Duodenal mucosa (tissue), 2 donors: ENCODE data around the gene CDC42BPA.

ENCODE experiments used
- H3K27ac ChIP-seq: one replicate; pipeline ENCODE4 v1.7.0; 2013; ENCODE audit warnings: low read depth, low read length
- H3K27me3 ChIP-seq, 2 donors: one replicate each; pipeline ENCODE4 v1.7.0; 2013; ENCODE audit warnings: low read length in 2 of 2, control low read depth in 1 of 2; ENCODE audit not compliant: insufficient read depth in 2 of 2, control insufficient read depth in 1 of 2
- H3K36me3 ChIP-seq, 2 donors: one replicate each; pipeline ENCODE4 v1.7.0; 2013; ENCODE audit warnings: low read length in 2 of 2, control low read depth in 1 of 2; ENCODE audit not compliant: insufficient read depth in 2 of 2, control insufficient read depth in 1 of 2
- H3K4me1 ChIP-seq, 2 donors: one replicate each; pipeline ENCODE4 v1.7.0; 2013; ENCODE audit warnings: low read length in 2 of 2, control low read depth in 1 of 2; ENCODE audit not compliant: insufficient read depth in 2 of 2, control insufficient read depth in 1 of 2
- H3K4me3 ChIP-seq, 2 donors: one replicate each; pipeline ENCODE4 v1.7.0; 2013; ENCODE audit warnings: low read length in 2 of 2, low read depth in 1 of 2
- H3K9ac ChIP-seq, 2 donors: one replicate each; pipeline ENCODE4 v1.7.0; 2013; ENCODE audit warnings: low read length in 2 of 2, low read depth in 1 of 2
- H3K9me3 ChIP-seq, 2 donors: one replicate each; pipeline ENCODE4 v1.7.0; 2013; ENCODE audit warnings: low read length in 2 of 2, control low read depth in 1 of 2; ENCODE audit not compliant: control insufficient read depth in 1 of 2

Gene CDC42BPA

DNA sequence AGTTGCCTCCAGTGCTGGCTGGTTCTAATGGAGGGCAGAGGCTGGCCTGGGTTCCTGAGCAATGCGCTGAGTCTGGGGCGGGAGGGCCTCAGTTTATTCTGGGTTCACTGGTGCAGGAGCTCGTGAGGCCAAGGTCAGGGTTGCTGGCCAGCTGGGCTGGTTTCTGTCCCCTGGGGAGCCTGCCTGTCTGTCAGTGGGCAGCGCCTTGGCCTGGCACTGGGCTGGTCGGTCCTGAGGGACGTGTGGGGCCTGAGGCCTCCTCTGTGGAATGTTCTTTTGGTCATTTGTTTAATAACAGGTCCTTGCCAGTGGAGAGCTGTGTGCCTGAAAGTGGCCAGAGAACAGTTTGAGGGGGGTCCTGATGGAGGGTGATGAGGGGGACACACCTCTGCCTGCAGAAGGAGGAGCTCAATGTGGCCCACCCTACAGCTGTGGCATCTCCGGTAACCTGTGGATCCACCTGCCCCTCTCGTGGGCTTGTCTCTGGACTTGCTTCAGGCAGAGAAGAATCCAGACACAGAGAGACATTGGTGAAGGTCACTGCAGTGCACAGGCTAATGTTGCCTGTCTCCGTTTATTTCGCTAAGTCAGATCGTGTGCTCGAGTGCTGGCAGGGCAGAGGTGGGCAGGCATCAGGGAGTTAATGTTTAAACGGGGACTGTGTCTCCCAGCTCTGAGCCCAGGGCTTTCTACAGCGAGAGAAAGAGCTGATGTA is 343.6 kb downstream of the CDC42BPA start:
- H3K36me3 ChIP-seq: peaks cover 8 to 48% of the 10 kb centered on the region in 2 donors
- H3K27me3 ChIP-seq: no peaks in the 10 kb centered on the region
- peak overlapping the region; percentile 82 for H3K27ac ChIP-seq
- peaks cover 14 to 22% of the 10 kb centered on the region in 2 donors for H3K4me1 ChIP-seq
- no peak overlapping the region for H3K4me3 ChIP-seq
- H3K9ac ChIP-seq: no peak overlapping the region
- peaks cover 0 to 5% of the 10 kb centered on the region in 2 donors for H3K9me3 ChIP-seq

DNA sequence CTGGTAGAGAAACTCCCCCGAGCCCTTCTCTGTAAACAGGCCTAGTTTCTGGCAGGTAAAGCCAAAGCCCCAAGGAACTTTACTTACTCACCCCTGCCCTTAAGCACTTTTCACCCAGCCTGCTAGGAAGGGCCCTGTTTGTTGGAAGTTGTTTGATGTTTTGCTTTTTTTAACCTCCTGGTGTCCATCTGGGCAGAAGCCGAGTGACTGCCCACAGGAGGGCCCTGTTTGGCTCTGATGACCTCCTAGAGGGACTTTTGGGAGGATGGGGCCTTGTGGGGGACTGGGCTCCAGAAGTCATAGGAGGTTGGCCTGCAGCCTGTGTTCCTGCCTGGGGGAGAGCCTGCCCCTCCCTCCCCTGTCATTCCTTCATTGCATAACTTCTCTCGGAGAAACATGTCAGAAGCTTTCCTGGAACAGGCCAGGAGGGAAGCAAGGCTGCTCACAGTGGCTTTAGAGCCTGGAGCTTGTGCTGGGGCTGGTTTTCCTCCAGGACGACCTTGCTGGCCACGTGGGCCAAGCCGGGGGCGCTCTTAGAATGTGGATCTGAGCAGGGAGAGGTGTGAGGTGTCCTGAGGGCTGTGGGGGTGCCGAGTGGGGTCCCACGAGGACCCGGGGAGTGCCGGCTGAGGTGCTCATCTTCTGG is 344.3 kb downstream of the CDC42BPA start:
- peak overlapping the region; percentile 82 for H3K27ac ChIP-seq
- H3K9me3 ChIP-seq: peaks cover 0 to 5% of the 10 kb centered on the region in 2 donors
- no peaks in the 10 kb centered on the region for H3K27me3 ChIP-seq
- H3K4me1 ChIP-seq: peaks cover 14 to 22% of the 10 kb centered on the region in 2 donors
- no peak overlapping the region for H3K4me3 ChIP-seq
- no peak overlapping the region for H3K9ac ChIP-seq
- peaks cover 8 to 51% of the 10 kb centered on the region in 2 donors for H3K36me3 ChIP-seq

DNA sequence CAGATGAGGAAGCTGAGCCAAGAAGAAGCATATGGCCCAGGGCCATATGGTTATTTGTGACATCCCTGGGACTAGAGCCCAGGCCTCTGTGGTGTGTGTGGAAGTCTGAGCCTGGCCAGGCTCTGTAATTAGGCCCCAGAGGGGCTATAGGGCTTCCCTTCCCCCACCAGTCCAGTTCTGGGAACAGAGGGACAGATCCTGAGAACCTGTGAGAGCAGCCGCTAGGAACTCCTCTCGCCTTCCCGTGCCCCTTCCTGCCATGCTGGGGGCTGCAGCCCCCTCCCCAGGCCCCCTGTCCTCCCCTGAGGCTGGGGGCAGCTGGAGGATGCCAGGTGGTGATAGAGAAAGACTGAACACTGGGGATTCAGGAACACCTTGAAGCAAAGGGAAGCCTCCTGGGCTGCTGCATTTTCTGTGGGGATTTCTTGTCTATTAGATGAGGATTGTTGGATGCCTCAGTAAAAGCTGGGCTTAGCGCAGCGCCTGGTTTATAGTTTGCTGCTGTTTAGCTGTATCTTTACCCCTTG is 344.9 kb downstream of the CDC42BPA start:
- Histone ChIP-seq H3K4me1 (peaks cover 14 to 22% of the 10 kb centered on the region in 2 donors), H3K9me3 (peaks cover 0 to 5% of the 10 kb centered on the region in 2 donors), H3K27ac (peak overlapping the region; percentile 4), H3K27me3 (no peaks in the 10 kb centered on the region), H3K36me3 (peaks cover 8 to 45% of the 10 kb centered on the region in 2 donors), H3K4me3 (no peak overlapping the region), H3K9ac (no peak overlapping the region)

DNA sequence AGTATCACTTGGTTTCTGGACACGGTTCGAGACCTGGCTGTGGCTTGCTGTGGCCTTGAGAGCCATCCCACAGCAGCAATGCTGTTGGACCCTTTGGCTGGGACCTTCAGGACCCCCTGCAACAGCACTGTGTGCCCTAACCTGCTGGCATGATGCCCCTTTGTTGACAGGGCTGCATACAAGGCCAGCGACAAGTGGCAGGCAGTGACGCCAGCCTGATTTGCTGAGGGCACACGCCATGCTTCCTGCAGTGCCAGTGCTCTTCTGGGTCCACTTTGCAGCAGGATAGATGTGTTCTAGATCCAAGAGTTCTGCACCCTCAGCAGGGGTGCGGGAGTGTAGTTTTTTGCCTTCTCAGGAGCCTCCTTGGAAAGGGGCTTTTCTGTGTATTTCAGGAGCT is 345.4 kb downstream of the CDC42BPA start:
- Histone ChIP-seq H3K27me3 (no peaks in the 10 kb centered on the region), H3K36me3 (peaks cover 8 to 40% of the 10 kb centered on the region in 2 donors), H3K9me3 (peaks cover 0 to 5% of the 10 kb centered on the region in 2 donors), H3K27ac (no peak overlapping the region), H3K4me3 (no peak overlapping the region), H3K4me1 (peaks cover 14 to 22% of the 10 kb centered on the region in 2 donors), H3K9ac (no peak overlapping the region)

DNA sequence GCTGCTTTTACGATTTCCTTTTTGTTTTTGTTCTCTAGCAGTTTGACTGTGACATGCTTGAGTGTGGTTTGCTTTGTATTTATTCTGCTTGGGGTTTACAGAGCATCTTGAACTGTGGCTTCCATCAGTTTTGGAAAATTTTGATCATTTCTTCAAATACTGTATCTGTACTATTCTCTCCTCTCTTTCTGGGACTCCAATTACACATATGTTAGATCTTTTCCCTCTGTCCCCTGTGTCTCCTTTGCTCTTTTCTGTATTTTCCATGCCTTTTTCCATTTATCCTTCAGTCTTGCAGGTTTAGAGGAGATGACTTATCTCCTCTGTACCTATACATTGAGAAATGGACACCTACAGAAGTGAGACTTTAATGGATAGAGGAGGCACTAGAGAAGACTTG is 346.5 kb downstream of the CDC42BPA start:
- peaks cover 14 to 22% of the 10 kb centered on the region in 2 donors for H3K4me1 ChIP-seq
- H3K9me3 ChIP-seq: peaks cover 0 to 5% of the 10 kb centered on the region in 2 donors
- H3K27ac ChIP-seq: no peak overlapping the region
- no peak overlapping the region for H3K9ac ChIP-seq
- H3K4me3 ChIP-seq: no peak overlapping the region
- H3K27me3 ChIP-seq: no peaks in the 10 kb centered on the region
- peaks cover 8 to 41% of the 10 kb centered on the region in 2 donors for H3K36me3 ChIP-seq

DNA sequence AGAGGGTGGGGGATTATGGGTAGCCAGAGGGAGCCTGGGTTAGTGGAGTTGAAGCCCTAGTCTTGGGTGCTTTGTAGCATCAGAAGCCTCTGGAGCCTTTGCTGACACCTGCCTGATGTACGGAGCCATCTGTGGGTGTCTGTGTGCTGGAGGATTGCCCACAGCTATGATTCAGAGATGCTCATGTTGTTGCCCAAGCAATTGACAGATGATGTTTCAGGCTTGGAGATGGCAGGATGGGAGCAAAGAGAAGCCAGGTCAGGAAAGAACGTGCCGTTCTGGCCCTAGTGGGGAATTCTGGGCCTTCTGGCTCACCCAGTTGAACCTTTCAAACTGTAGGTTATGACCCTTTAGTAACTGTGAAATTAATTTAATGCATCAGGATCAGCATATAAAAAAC is 350.6 kb downstream of the CDC42BPA start:
- Histone ChIP-seq H3K4me1 (no peaks in the 10 kb centered on the region), H3K27me3 (no peaks in the 10 kb centered on the region), H3K9me3 (peaks cover 0 to 5% of the 10 kb centered on the region in 2 donors), H3K36me3 (peaks cover 21 to 62% of the 10 kb centered on the region in 2 donors), H3K27ac (no peak overlapping the region), H3K4me3 (no peak overlapping the region), H3K9ac (no peak overlapping the region)

DNA sequence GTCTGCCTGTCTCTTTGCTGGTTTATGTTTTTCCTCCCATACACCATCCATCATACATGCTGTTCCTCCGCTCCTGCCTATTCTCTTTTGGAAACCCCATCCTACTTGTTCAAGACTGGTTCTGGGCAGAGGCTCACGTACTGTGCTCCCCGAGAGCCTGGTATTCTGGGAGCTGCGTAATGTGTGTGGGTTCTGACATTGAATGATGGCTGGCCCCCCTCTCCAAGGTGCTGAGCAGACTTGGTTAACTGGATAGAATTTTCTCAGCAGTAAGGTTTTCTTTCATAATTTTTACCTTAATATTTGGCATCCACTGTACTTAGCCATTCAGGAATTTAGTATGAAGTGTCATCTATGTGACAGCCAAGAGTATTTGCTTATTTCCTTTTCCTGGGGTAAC is 351.6 kb downstream of the CDC42BPA start:
- no peak overlapping the region for H3K27ac ChIP-seq
- no peak overlapping the region for H3K9ac ChIP-seq
- H3K36me3 ChIP-seq: peaks cover 16 to 66% of the 10 kb centered on the region in 2 donors
- H3K27me3 ChIP-seq: no peaks in the 10 kb centered on the region
- no peak overlapping the region for H3K4me3 ChIP-seq
- peaks cover 0 to 2% of the 10 kb centered on the region in 2 donors for H3K9me3 ChIP-seq
- no peaks in the 10 kb centered on the region for H3K4me1 ChIP-seq

DNA sequence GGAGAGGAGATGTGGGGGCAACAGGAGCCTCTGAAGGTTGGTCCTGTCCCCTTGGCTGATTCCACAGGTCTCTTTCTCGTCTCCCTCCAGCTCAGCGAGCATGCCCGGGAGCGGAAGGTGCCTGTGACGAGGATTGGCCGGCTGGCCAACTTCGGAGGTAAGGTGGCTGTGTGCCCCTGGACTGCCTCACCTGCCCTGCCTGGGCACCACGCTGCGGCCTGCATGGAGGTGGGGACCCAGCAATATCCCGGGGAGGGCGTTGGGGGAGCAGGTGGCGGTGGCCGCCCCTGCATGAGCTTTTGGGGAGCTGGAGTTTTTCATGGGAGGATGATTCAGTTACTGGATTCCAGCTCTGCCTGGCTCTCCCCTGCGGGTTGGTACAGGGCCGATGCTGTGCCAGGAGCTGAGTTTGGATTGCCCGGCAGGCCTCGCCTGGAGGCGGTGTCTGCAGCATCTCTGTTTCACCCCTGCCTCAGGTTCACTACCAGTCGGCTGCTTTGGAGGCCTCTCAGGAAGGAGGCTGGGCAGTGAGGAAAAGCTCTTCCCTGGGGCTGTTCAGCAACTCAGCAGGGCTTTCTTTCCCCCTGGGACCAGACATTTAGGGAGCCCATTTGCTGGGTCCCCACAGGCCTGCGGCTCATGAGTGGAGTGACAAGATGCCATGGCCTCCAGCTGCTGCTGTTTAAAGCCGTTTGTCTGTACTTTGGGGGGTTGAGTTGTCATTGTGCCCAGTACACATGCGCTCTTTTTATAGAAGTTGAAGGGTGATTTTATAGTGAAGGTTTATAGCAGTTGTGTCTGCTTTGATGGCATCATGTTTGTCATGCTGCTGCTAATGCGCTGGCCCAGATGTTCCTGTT is 352.5 kb downstream of the CDC42BPA start:
- Histone ChIP-seq H3K27me3 (no peaks in the 10 kb centered on the region), H3K4me1 (no peaks in the 10 kb centered on the region), H3K9ac (no peak overlapping the region), H3K36me3 (peaks cover 13 to 62% of the 10 kb centered on the region in 2 donors), H3K27ac (no peak overlapping the region), H3K9me3 (no peaks in the 10 kb centered on the region), H3K4me3 (no peak overlapping the region)

DNA sequence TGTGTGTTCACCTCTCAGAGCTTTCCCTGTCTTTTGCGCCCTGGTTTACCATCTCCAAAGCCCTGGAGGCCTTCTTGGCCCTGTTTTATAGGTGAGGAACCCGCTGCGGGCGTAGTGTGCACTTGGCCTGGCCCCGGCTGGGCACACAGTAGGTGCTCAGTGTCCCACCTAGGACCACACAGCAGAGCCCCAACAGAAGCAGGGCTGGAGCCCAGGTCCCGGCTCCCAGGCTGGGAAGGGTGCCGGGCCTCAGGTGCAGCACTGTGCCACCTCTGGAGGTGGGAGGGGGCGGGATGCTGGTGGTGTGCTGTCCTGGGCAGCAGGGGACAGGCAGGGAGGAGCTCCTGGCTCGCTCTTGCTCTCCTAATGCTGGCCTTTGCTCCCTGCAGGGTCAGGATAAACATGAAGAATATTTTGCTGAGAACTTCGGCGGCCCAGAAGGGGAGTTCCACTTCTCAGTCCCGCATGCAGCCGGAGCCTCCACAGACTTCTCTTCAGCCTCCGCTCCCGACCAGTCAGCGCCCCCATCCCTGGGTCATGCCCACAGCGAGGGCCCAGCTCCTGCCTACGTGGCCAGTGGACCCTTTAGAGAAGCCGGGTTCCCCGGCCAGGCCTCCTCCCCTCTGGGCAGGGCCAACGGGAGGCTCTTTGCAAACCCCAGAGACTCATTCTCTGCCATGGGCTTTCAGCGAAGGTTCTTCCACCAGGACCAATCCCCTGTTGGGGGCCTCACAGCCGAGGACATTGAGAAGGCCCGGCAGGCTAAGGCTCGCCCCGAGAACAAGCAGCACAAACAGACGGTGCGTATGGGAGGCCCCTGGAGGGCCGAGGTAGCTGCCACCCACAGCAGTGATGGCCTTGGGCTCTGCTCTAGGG is 353.4 kb downstream of the CDC42BPA start:
- Histone ChIP-seq H3K9ac (no peak overlapping the region), H3K4me3 (no peak overlapping the region), H3K27ac (no peak overlapping the region), H3K36me3 (peaks cover 13 to 55% of the 10 kb centered on the region in 2 donors), H3K27me3 (no peaks in the 10 kb centered on the region), H3K9me3 (no peaks in the 10 kb centered on the region), H3K4me1 (no peaks in the 10 kb centered on the region)
